Activated CD4-positive, alpha-beta T cell treated with anti-CD3 and anti-CD28 coated beads for 24 hours (primary cell): Measurements from ENCODE around the gene WDR75.
A peak's percentile ranks its signal among the peaks of the same experiment; 100 is the strongest.

Source experiments
- DNase-seq, 2 donors: peaks; one replicate each; pipeline ENCODE4 v3.0.0-alpha.2; 2020; ENCODE audit warnings: low read depth in 2 of 2

WDR75 gene

DNA sequence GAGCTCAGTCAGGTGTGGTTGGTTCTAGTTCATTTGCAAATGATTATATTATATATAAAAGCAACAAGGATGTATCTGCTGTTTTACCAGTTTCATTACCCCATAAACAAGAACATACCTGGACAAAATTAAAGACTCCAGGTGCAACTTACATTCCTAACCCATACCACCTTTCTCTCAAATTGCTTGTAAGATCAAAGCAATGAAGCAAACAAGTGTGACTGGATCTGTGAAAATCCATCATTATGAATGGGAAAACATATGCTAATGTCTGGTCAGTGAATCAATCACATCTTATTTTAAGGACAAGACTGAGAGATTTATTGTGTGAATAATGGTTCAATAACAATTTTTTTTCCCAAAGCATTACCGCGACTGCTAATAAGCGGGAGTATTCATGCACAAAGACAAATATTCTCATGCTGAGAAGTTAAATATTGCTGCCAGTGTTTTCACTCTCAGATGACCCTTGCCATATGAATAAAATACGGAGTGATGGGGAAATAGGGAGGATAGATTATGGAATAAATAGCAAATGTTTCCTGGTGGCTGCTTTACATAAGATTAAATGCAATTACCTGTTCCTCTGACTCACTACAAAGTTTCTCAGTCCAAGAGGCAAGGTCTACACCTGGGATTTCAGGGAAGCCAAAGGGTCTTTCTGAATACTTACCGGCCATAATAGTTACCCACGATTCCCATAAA lies 59.3 kb downstream of the WDR75 start:
- no peak for DNase-seq

DNA sequence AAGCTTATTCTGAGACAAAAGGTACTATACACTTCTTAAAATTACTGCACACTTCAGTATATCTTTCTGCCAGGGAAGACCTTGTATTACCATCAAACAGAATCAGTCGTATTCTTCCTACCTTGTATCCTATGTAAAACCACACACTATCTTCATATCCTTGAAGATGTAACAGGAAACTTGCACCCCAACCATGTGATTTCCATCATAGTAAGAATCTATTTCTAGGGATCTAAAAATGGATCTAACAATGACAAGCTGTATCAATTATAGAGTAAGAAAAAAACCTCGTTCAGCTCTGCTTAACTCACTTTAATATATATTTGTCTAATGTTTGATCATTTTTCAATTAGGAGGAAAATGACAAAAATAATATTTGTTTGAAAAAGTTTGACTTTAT lies 60.2 kb downstream of the WDR75 start:
- DNase-seq, result no peak

DNA sequence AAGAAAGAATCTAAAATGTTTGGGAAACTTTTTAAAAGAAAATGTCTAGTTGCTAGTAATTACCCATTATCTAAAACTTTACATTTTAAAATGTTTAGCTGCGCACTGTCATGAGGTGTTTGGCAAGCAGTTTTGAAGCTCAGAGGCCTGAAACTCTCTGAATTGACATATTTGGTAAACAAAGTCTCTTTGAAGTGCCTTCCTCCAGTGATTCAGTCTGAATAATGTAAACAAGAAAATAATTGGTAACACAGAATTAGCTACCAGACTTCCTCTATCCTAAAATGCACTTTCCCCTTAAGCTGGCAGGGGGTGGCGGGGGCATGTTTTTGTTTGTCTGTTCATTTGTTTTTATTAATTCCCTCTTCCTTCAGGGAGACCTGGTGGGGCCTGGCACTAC lies 61.4 kb downstream of the WDR75 start:
- no peak for DNase-seq

DNA sequence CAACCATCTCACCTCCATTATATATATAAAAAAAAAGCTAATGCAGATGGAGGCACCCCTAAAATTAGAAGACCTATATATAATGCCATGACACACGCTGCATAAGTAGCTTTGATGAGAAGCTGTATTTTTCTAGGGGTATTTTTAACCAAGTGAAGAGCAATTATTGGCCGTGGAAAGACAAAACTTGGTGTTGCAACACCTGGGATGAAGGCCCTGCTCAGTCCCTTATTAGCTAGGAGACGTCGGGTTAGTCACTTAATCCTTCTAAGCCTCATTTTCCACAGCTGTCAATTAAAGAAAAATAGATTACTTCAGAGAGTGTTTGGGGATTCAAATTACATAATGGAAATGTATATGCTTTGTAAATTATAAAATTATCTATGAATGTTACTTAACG lies 63.0 kb downstream of the WDR75 start:
- no peak for DNase-seq

DNA sequence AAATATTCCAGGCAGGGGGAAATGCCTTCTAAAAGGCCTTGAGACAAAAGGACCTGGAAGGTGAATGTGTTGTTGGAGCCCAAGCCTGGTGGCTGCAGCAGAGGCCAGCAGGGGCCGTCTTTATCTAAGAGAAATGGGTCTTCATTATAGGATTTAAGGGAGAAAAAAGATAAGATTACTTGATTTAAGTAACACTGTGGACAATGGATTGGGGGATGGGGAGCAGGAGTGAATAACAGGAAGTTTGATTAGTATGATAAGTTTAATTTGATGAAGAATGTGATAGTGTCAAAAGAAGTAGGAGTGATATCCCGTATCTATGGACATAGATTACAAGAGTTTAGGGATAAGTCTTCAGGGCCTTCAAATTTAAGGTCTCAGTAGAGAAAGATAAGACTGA lies 64.2 kb downstream of the WDR75 start:
- no peak for DNase-seq

DNA sequence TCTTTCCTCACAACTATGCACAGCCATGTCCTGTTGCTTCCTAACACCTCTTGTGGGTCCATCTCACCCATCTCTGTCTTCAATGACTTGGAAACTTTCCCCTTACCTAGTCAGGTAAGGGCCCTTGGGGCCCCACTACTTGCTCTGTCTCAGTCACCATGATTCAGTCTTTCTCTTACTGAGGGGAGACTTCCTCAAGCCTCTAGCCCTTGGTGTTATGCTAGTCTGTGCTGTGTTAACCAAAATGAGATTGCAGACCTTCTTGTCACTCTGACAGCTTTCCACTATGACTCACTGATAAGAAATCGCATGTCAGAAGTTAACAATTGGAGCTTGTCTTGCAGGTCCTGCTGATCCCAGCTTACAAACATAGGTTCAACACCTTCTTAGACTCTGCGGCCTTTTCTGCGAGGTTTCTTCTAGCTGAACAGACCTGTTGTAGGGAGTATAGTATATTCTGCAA lies 65.3 kb downstream of the WDR75 start:
- DNase-seq, result peak in 1 of 2 donors; percentile 4

DNA sequence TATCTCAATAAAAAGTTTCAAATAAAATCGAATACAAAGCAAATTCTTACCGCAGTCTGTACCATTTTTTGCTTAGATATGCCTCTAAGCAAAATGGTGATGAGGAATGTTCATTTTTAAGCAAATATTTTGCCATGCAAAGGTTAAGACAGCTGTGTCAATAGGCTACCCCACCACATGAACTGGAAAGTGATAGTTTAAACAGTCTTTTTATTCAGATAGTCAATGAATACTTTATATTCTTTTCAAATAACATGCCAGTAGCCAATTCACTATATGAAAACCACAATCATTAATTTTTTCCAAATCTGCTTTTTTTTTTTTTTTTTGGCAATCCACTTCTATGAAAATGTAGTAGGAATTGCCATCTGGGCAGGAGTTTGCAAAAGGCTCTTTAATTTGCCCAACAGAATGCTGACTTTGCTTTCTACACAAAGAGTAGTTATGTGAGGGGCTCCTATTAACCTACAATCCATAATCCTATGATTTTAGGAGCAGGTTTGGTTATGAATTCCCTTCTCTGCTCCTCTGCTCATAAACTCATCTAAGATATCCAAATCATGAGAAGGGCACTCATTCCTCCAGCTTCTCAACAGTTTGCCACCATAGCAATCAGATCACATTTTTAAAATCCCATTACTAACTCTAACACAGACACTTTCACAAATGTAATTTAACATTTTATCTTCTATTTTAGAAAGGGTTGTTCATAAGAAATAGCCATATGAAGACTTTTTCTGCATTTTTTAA lies 70.1 kb downstream of the WDR75 start:
- no peak for DNase-seq

DNA sequence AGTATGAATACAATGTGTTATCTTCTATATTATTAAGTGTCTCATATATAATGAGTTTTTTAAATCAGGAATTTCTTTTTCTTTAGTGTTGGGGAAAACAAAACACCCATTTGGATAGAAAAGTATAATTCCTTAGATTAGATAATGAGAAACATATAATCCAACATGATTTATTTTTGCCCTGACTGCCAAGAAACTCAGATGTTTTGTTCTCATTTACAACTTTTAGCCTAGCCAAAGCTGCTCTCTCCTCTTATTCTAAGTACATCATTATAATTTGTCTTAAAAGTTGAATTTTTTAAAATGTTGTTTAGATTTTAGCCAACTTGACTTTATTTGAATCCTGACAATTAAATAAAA lies 70.7 kb downstream of the WDR75 start:
- DNase-seq, result no peak

DNA sequence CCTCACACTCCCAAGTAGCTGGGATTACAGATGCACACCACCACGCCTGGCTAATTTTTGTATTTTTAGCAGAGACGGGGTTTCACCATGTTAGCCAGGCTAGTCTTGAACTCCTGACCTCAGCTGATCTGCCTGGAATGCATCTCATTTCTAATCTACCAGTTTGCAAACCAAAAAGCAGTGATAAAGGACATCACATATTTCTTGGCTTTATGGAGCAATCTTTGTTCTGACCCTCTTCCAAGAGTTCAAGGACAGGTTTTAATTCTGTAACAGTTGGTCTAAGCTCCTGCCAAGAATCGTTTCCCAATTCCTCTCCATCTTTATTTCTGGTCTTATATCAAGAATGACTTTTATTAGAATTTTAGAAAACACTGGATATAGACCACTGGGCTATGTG lies 71.6 kb downstream of the WDR75 start:
- DNase-seq, result no peak

DNA sequence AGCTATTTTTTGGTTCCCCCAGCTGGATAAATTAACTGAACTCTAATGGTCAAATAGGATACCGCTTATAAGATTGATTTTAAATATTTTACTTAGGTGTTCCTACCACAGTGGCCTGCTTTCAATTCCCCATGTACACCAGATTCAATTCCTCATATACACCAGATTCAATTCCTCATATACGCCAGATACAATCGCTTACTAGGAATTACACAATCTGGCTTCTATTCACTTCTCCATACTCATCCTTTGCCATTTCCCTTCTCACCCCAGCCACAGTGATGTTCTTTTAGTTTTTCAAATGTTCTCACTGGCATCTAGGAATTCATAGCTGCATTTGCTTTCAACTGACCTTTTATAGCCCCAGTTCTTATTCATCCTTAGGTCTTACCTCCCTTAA lies 72.8 kb downstream of the WDR75 start:
- no peak for DNase-seq

DNA sequence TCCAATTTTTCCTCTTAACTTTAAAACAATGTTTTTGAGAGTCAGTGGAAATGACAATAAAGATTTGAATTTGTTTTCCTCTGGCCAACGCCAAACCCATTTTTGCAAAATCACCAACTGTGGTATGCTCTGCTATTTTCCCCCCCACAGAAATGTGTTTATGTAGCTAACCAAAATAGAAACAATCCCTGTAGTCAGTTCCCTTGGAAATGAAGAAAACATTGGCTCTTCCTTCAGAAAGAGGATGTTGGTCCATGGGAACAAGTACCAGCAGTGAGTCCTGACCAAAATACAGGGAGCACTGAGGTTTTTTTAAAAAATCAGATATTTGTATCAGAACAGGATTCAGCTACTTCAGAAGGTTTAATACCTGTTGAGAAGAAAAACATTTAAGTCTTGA lies 74.0 kb downstream of the WDR75 start:
- no peak for DNase-seq

DNA sequence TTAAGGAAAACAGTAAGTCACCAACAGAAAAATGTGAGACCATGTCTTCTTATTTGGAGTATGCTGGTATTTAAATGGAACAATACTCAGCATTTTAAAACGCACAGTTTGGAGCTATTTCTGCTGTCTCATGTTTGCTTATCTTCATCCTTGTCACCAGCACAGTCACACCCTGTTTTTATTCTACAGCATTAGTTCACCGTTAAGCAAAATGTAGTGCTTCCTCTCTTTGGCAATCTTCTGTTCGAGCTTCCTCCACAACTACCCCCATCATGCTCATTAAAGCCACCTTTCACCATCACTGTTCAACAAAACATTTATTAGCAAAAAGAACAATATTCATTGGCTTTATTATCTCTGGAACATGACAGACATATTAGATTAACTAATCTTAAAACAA lies 75.3 kb downstream of the WDR75 start:
- DNase-seq, result no peak

DNA sequence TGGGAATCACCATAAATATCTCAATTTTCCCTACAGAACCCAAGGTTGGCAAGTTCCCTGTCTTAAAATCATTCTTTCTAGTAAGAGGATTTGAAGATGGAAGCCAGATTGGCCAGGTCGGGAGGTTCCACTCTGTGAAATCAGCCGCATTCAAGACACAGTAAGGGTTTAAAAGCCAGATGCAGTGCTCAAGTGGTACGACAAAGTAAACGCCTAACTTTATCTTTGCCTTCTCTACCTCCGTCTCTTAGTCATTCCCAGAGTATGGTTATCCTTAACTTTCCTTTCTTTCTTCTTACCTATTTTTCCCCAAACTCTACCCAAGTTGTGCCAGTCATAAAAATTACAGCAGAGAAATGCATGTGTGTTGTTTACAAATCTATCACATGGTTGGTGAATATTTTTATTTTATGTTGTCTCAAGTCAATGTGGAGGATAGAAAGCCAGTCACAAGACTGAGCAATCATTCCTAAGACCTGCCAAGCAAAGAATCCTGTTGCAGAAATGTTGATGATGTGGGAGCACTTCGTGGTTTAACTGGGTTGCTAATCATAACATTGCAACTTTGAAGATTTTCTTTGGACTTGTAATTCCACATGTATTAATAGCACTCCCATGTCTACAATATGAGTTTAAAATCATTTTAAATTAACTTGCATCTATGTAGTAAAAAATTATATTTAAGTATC lies 76.7 kb downstream of the WDR75 start:
- no peak for DNase-seq

DNA sequence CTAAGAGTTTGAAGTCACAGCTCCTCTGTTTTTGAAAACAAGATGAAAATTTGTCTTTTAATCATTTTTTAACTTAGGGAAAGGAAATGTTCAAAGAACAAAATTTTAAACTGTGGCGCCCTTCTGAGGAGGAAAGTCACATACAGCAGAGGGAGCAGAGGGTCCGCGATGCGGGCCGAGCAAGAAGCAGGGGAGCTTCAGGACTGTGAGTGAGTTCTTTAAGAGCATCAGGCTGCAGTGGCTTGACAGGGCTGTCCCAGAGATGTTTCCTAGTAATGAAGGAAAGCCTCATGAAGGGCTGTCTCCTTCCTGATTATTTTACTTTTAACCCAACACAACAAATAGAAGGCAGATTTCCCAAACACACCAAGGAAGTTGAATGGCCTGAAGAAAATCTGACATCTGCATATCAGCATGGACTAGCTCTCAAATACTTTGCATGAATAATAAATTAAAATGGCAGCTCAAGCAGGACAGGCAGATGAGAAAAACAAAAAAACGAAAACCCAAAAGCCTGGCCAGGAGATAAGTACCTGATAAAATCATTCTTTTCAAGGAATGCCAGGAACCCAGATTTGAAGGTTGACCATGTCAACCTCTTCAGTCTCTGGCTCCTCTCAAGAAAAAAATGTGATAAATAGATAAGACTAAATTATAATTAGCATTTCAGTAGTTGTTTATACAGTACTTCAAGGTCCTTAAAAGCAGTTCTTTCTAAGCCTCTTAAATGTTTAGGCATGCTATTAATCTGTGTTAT lies 78.5 kb downstream of the WDR75 start:
- DNase-seq, result no peak

DNA sequence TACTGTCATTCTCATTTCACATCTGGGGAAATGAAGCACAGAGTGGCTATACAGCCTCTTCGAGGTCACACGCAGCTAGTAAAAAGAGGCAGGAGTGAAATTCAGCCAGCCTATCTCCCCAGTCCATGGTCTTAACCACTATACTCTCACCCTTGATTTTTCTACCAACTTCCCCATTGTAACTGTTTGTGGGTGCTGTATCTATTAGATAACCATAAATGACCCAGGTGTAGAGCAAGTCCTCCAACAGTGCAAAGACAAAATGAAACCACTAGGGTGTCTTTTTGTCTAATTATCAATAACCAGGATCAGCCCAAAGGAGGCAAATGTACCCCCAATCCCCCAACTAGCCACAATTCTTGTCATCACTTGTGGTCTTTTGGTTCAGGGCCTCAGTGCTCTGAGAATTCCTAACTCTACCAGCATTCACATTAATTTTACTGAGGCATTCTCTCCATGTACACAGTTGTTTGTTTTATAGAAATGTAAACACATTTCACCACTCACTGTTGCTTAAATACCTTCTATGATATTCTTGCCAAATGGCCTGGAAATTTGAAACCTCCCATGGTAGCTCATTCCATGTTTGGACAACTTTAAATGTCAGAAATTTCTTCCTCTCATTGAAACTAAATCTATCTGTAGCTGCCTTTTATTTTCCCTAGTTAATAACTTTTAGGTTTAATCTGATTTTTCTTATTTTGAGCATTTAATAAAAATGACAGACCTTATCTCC lies 80.6 kb downstream of the WDR75 start:
- no peak for DNase-seq

DNA sequence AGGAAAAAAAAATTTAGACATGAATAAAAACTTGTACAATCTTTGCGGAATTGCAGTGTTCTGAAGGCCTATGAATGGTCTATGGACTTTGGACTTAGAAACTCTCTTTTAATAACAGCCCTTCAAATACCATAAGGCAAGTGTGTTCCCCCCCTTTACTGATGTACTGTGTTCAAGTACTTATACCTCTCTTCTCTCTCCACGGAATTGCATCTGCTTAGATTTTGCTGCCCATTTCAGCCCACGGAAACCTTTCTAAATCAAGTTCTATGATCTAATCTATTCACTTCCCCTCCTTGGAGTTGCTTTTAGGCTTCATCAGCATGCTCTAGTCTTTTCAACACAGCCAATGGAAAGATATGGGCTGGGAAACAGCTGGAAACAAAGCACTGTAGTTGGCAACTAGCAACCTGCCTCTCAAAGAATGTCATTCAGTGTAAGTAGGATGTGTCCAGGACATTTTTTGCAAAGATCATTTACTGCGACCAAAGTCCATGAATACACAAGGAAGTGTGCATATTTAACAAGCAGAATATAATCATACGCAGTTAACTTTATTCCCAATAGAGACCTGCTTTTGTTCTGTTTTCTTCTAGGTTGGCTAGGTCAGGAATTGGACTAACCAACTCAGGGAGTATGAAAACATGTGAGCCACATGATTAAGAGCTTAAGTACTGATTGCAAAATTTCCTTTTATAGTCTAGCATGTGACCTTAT lies 81.3 kb downstream of the WDR75 start:
- no peak for DNase-seq

DNA sequence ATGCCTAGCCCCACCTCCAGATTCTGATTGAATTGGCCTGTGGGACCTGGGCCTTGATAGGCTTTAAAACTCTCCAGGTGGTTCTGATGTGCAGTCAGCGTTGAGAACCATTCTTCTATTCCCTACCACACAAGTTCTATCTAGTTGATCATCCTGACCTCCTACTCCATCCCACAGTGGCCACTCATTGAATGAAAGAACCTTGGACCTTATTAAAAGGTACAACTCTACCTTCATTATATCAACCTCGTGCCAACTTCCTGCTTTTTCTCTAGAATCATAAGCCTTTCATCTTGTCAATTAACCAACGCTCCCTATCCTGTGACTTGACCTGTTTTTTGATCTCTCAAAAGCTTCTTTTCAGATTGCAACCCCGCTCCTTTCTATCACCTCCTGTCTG lies 83.5 kb downstream of the WDR75 start:
- DNase-seq, result no peak
